ENCODE results near the gene AGO4.
"Not testable (repeated sequence)": the region's sequence is repeated elsewhere in the genome, so short reads cannot be mapped to it uniquely, and the experiment has no call there.

The AGO4 gene

GRCh38 chr1:35864813-35865212 is 57.0 kb downstream of the AGO4 start:
- H3K4me1 Mint-ChIP-seq = no peaks in the 10 kb centered on the region
- H3K27me3 Mint-ChIP-seq = peaks cover 20% of the 10 kb centered on the region
- no peak overlapping the region for H3K27ac Mint-ChIP-seq
- H3K9me3 Mint-ChIP-seq = no peaks in the 10 kb centered on the region
- no peak overlapping the region for H3K4me3 Mint-ChIP-seq
- H3K36me3 Mint-ChIP-seq = no peaks in the 10 kb centered on the region
- CTCF ChIA-PET = no interaction called here
- DNase-seq = no peak

- Mint-ChIP-seq H3K27me3 (peaks cover 15% of the 10 kb centered on the region), H3K9me3 (no peaks in the 10 kb centered on the region), H3K4me1 (no peaks in the 10 kb centered on the region), H3K4me3 (no peak overlapping the region), H3K27ac (no peak overlapping the region), H3K36me3 (no peaks in the 10 kb centered on the region)
- CTCF ChIA-PET = no interaction called here
- DNase-seq = no peak
Measured at GRCh38 chr1:35866991-35867390, 59.2 kb downstream of the AGO4 start.

- H3K9me3 Mint-ChIP-seq, CTCF ChIA-PET, H3K27ac Mint-ChIP-seq, H3K4me1 Mint-ChIP-seq, H3K4me3 Mint-ChIP-seq, DNase-seq, H3K36me3 Mint-ChIP-seq: not testable (repeated sequence)
- H3K27me3 Mint-ChIP-seq = peaks cover 12% of the 10 kb centered on the region
Measured at GRCh38 chr1:35869245-35869950, 61.6 kb downstream of the AGO4 start.

GRCh38 chr1:35870651-35871309 is 63.0 kb downstream of the AGO4 start:
- Mint-ChIP-seq H3K27ac (no peak overlapping the region), H3K9me3 (no peaks in the 10 kb centered on the region), H3K36me3 (no peaks in the 10 kb centered on the region), H3K4me3 (no peak overlapping the region), H3K27me3 (peaks cover 8% of the 10 kb centered on the region), H3K4me1 (no peaks in the 10 kb centered on the region)
- no peak for DNase-seq
- CTCF ChIA-PET = no interaction called here

- Mint-ChIP-seq H3K4me1 (no peaks in the 10 kb centered on the region), H3K9me3 (no peaks in the 10 kb centered on the region), H3K27ac (no peak overlapping the region), H3K27me3 (peaks cover 5% of the 10 kb centered on the region), H3K36me3 (no peaks in the 10 kb centered on the region), H3K4me3 (no peak overlapping the region)
- CTCF ChIA-PET = interaction anchor here (2.0 kb wide), 1 partner anchor 9 kb away, joined by 9 read pairs; the partner anchor contains the start of gene AGO1
- DNase-seq = no peak
Measured at GRCh38 chr1:35873243-35873750, 65.5 kb downstream of the AGO4 start.

GRCh38 chr1:35874115-35874514 is 66.3 kb downstream of the AGO4 start:
- not testable (repeated sequence) for H3K4me3 Mint-ChIP-seq

GRCh38 chr1:35876988-35877387 is 69.2 kb downstream of the AGO4 start:
- Mint-ChIP-seq H3K27me3 (peaks cover 9% of the 10 kb centered on the region), H3K4me1 (peaks cover 8% of the 10 kb centered on the region), H3K9me3 (no peaks in the 10 kb centered on the region), H3K36me3 (no peaks in the 10 kb centered on the region), H3K27ac (no peak overlapping the region), H3K4me3 (no peak overlapping the region)
- peak; percentile 49 for DNase-seq
- CTCF ChIA-PET = no interaction called here

More at GRCh38 chr1:35874115-35874514, 66.3 kb downstream of the AGO4 start:
- H3K4me1 Mint-ChIP-seq, DNase-seq, H3K27ac Mint-ChIP-seq, H3K36me3 Mint-ChIP-seq, H3K9me3 Mint-ChIP-seq, CTCF ChIA-PET, H3K27me3 Mint-ChIP-seq: not testable (repeated sequence)

- no peak for DNase-seq
- Mint-ChIP-seq H3K4me3 (peak overlapping the region; percentile 94), H3K27ac (no peak overlapping the region), H3K9me3 (no peaks in the 10 kb centered on the region), H3K36me3 (no peaks in the 10 kb centered on the region), H3K27me3 (peaks cover 12% of the 10 kb centered on the region), H3K4me1 (peaks cover 35% of the 10 kb centered on the region)
- CTCF ChIA-PET = interaction anchor here (0.8 to 2.2 kb wide), 6 partner anchors 9 to 253 kb away, joined by 3 to 9 read pairs (median 5); partner anchors contain the start of gene AGO3
Measured at GRCh38 chr1:35881850-35882273, 74.0 kb downstream of the AGO4 start.

- H3K27ac Mint-ChIP-seq = no peak overlapping the region
- H3K9me3 Mint-ChIP-seq = no peaks in the 10 kb centered on the region
- H3K4me3 Mint-ChIP-seq = peak overlapping the region; percentile 94
- CTCF ChIA-PET = interaction anchor here (0.8 to 2.2 kb wide), 9 partner anchors 10 to 253 kb away, joined by 3 to 9 read pairs (median 4); partner anchors contain the start of gene AGO3
- DNase-seq = no peak
- H3K4me1 Mint-ChIP-seq = peaks cover 42% of the 10 kb centered on the region
- peaks cover 12% of the 10 kb centered on the region for H3K27me3 Mint-ChIP-seq
- no peaks in the 10 kb centered on the region for H3K36me3 Mint-ChIP-seq
Measured at GRCh38 chr1:35882586-35882944, 74.7 kb downstream of the AGO4 start.

- peak; percentile 97 for DNase-seq
- Mint-ChIP-seq H3K27ac (peak within 1 kb of the TSS; percentile 47), H3K4me1 (peaks cover 46% of the 10 kb centered on the region), H3K36me3 (no peaks in the 10 kb centered on the region), H3K9me3 (no peaks in the 10 kb centered on the region), H3K4me3 (peak within 1 kb of the TSS; percentile 94), H3K27me3 (peaks cover 12% of the 10 kb centered on the region)
- CTCF ChIA-PET = interaction anchor here (0.7 to 2.2 kb wide), 8 partner anchors 10 to 203 kb away, joined by 3 to 9 read pairs (median 5); partner anchors contain the start of gene AGO3
Measured at GRCh38 chr1:35882945-35883634, 75.3 kb downstream of the AGO4 start, which contains the start of gene AGO1. AGO1 (plus strand) TSS chr1:35883209; CDS start chr1:35883422, 213 bp downstream.

GRCh38 chr1:35883635-35884101 is 75.9 kb downstream of the AGO4 start:
- Mint-ChIP-seq H3K9me3 (no peaks in the 10 kb centered on the region), H3K27ac (peak overlapping the region; percentile 47), H3K27me3 (peaks cover 12% of the 10 kb centered on the region), H3K4me1 (peaks cover 46% of the 10 kb centered on the region), H3K4me3 (peak overlapping the region; percentile 94), H3K36me3 (peaks cover 3% of the 10 kb centered on the region)
- peak; percentile 67 for DNase-seq
- CTCF ChIA-PET = interaction anchor here (0.7 to 2.2 kb wide), 8 partner anchors 11 to 202 kb away, joined by 3 to 9 read pairs (median 5); partner anchors contain the start of gene AGO3

- H3K27me3 Mint-ChIP-seq = peaks cover 12% of the 10 kb centered on the region
- CTCF ChIA-PET = no interaction called here
- peaks cover 7% of the 10 kb centered on the region for H3K36me3 Mint-ChIP-seq
- no peaks in the 10 kb centered on the region for H3K9me3 Mint-ChIP-seq
- peaks cover 46% of the 10 kb centered on the region for H3K4me1 Mint-ChIP-seq
- H3K4me3 Mint-ChIP-seq = peak overlapping the region; percentile 50
- no peak for DNase-seq
- no peak overlapping the region for H3K27ac Mint-ChIP-seq
Measured at GRCh38 chr1:35884934-35885333, 77.1 kb downstream of the AGO4 start.

- no peak overlapping the region for H3K4me3 Mint-ChIP-seq
- CTCF ChIA-PET = no interaction called here
- peaks cover 44% of the 10 kb centered on the region for H3K4me1 Mint-ChIP-seq
Measured at GRCh38 chr1:35885961-35886558, 78.2 kb downstream of the AGO4 start.

More at GRCh38 chr1:35885961-35886558, 78.2 kb downstream of the AGO4 start:
- DNase-seq = no peak
- Mint-ChIP-seq H3K27ac (no peak overlapping the region), H3K9me3 (no peaks in the 10 kb centered on the region), H3K27me3 (peaks cover 11% of the 10 kb centered on the region), H3K36me3 (peaks cover 14% of the 10 kb centered on the region)

Measured in activated naive CD4-positive, alpha-beta T cell treated with anti-CD3 and anti-CD28 coated beads, Interleukin-2, amount 10 ng/mL, durations not matched to agents 7 days and 5 days (primary cell).